Activated T-helper 1 cell treated with anti-CD3 and anti-CD28 coated beads, Interleukin-2, amount 50 U/mL, for 16 hours (primary cell): Measurements from ENCODE around the gene PRKCQ.
A peak's percentile ranks its signal among the peaks of the same experiment; 100 is the strongest.
"Not testable (repeated sequence)": the region's sequence is repeated elsewhere in the genome, so short reads cannot be mapped to it uniquely, and the experiment has no call there.

Experiments used
- DNase-seq, 2 donors: peaks; one replicate each; pipeline ENCODE4 v3.0.0-alpha.2; 2020; ENCODE audit warnings: low read depth in 1 of 2, low spot score in 1 of 2

The PRKCQ gene

GRCh38 chr10:6494442-6494819, 85.6 kb downstream of the PRKCQ start:
- no peak for DNase-seq

- DNase-seq = no peak
These were observed 86.3 kb downstream of the PRKCQ start for GRCh38 chr10:6493521-6494441.

GRCh38 chr10:6492896-6493295, 87.2 kb downstream of the PRKCQ start:
- DNase-seq = no peak

GRCh38 chr10:6491841-6492609, 88.1 kb downstream of the PRKCQ start:
- peak in 1 of 2 donors; percentile 24 for DNase-seq

- DNase-seq = no peak
These were observed 89.5 kb downstream of the PRKCQ start for GRCh38 chr10:6490614-6491013.

GRCh38 chr10:6487920-6488319, 92.2 kb downstream of the PRKCQ start:
- DNase-seq = no peak

GRCh38 chr10:6486309-6486708, 93.8 kb downstream of the PRKCQ start:
- DNase-seq = no peak

GRCh38 chr10:6482737-6483357, 97.2 kb downstream of the PRKCQ start:
- DNase-seq = no peak

- no peak for DNase-seq
These were observed 101.4 kb downstream of the PRKCQ start for GRCh38 chr10:6478722-6479121.

GRCh38 chr10:6476989-6477388, 103.1 kb downstream of the PRKCQ start:
- DNase-seq = no peak

GRCh38 chr10:6474871-6475270, 105.2 kb downstream of the PRKCQ start:
- no peak for DNase-seq

- DNase-seq = no peak
These were observed 106.1 kb downstream of the PRKCQ start for GRCh38 chr10:6473901-6474370.

- peak in 1 of 2 donors; percentile 22 for DNase-seq
These were observed 106.6 kb downstream of the PRKCQ start for GRCh38 chr10:6473430-6473829.

GRCh38 chr10:6472710-6473005, 107.4 kb downstream of the PRKCQ start:
- DNase-seq = not testable (repeated sequence)

- DNase-seq = no peak
These were observed 109.0 kb downstream of the PRKCQ start for GRCh38 chr10:6470894-6471618.

- DNase-seq = no peak
These were observed 110.4 kb downstream of the PRKCQ start for GRCh38 chr10:6469661-6470060.

GRCh38 chr10:6465854-6466601, 114.0 kb downstream of the PRKCQ start:
- DNase-seq = peak in 1 of 2 donors; percentile 9

- no peak for DNase-seq
These were observed 114.6 kb downstream of the PRKCQ start for GRCh38 chr10:6465437-6465836.

- DNase-seq = no peak
These were observed 115.1 kb downstream of the PRKCQ start for GRCh38 chr10:6464862-6465430.

GRCh38 chr10:6463366-6463765, 116.7 kb downstream of the PRKCQ start:
- no peak for DNase-seq
